GDM1 (cell line): ENCODE measurements around the gene SNX20.

Experiments
- DNase-seq: peaks from one replicate; lab custom pipeline; 2025; lab: John Stamatoyannopoulos, UW

Gene SNX20

GRCh38 chr16:50704245-50704644, 23.1 kb upstream of the SNX20 start:
- DNase-seq, result no peak

- no peak for DNase-seq
Measured at GRCh38 chr16:50702725-50703124, 21.6 kb upstream of the SNX20 start.

DNA sequence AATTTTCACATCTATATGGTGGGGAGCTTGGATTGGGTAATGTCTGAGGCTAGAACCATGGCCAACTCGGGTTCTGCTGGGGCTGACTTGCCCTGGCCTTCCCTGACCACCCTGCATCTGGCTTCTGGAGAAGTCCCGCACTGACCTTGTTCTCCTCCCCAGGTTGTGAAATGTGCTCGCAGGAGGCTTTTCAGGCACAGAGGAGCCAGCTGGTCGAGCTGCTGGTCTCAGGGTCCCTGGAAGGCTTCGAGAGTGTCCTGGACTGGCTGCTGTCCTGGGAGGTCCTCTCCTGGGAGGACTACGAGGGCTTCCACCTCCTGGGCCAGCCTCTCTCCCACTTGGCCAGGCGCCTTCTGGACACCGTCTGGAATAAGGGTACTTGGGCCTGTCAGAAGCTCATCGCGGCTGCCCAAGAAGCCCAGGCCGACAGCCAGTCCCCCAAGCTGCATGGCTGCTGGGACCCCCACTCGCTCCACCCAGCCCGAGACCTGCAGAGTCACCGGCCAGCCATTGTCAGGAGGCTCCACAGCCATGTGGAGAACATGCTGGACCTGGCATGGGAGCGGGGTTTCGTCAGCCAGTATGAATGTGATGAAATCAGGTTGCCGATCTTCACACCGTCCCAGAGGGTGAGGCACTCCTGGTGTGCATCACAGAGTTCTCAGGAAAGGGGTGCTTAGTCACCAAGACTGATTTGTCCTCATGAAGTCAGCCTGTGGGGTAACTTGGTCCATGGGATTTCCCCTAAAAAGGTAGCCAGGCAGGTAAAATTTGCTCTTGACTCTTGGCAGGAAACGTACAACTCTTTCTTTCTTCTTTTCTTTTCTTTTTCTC, 18.4 kb upstream of the SNX20 start:
- DNase-seq, result no peak

DNA sequence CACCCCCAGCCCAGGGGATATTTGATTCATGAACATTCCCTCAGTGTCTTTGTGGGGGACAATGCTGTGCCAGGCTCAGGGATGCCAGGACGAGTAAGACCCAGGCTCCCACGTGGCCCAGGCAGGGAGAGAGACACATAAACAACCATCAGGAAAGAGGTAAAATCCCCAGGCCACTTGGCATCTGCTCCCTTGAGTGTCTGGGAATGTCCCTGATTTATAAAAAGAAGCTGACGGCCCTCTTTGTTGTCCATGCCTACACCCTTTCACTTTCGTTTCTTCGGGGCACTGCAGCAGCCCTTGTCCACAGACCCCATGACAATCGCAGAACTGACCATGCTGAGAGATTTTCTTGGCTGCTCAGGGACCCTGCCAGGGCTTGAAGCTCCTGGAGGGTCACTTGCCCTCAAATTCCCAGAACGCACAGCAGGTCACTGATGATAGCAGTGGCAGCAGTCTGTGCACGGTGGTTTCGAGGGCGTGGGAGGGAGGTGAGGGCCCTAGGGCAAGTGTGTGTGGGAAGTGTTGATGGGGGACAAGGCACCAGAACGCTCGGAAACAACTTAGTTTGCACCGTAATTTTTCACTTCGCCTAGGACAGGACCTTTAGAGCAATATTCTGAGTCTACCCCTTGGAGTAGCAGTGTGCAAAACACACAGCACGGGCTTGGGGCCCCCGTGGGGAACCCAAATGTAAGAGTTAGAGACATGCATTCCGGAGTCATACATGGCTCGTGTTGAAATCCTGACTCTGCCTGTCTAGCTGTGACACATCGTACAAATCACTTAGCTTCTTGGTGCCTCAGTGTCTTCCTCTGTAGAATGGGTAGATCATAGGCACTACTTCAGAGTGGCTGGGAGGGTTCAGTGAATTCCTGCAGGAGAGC, 17.0 kb upstream of the SNX20 start:
- DNase-seq, result no peak

GRCh38 chr16:50697421-50697715, 16.3 kb upstream of the SNX20 start:
- no peak for DNase-seq

GRCh38 chr16:50696575-50697420, 15.7 kb upstream of the SNX20 start:
- DNase-seq, result no peak

DNA sequence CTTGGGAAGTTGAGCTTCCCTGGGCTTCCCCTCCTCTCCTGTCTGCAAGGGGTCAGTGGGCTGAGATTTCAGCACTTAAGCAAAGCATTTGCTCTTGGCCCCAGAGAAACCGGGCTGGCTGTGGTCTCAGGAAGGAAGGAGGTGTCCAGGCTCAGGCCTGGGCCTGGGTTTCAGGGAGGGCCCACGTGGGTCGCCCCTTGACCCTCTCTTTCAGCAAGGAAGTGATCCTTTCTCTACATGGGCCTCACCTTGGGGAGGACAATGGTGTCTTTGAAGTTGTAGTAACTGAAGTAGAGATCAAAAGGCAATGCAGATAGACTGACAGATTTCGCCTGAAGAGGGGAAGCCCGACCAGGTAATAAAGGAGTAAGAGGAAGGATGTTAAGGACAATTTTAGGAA, 15.0 kb upstream of the SNX20 start:
- no peak for DNase-seq

GRCh38 chr16:50695017-50696000, 14.2 kb upstream of the SNX20 start:
- DNase-seq, result no peak

- no peak for DNase-seq
Measured at GRCh38 chr16:50694206-50694605, 13.1 kb upstream of the SNX20 start.

- no peak for DNase-seq
Measured at GRCh38 chr16:50692999-50693781, 12.1 kb upstream of the SNX20 start, which contains the start of gene NOD2. Gene NOD2, plus strand, starts transcription at chr16:50693606. Its CDS starts 5,890 bp downstream, at chr16:50699496.

- DNase-seq, result no peak
Measured at GRCh38 chr16:50692644-50692998, 11.5 kb upstream of the SNX20 start.

DNA sequence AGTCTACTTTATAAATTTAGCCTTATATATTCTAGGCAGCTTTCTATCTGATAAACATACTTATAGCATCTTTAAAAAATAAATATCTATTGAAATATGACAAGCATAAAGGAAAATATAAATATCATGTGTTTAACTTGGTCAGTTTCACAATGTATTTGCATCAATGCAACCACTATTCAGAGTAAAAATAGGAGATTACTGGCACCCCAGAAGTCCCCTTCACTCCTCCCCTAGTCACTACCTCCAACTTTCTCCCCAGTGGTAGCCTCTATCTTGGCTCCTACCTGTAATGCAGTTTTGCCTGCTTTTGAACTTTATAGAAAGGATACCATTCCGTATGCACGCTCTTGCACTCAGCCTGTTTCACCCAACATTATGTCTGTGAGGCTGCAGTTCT, 9.1 kb upstream of the SNX20 start:
- no peak for DNase-seq

DNA sequence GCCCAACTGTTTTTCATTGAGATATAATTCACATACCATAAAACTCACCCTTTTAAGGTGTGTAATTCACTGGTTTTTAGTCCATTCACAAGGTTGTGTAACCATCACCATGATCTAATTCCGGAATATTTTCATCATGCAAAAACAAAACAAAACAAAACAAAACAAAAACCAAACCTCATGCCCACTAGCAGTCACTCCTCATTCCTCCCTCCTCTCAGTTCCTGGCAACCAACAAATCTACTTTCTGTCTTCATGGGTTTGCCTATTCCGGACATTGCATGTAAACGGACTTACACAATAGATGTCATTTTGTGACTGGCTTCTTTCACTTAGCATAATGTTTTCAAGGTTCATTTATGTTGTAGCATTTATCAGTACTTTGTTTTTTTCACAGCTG, 7.8 kb upstream of the SNX20 start:
- DNase-seq, result no peak

DNA sequence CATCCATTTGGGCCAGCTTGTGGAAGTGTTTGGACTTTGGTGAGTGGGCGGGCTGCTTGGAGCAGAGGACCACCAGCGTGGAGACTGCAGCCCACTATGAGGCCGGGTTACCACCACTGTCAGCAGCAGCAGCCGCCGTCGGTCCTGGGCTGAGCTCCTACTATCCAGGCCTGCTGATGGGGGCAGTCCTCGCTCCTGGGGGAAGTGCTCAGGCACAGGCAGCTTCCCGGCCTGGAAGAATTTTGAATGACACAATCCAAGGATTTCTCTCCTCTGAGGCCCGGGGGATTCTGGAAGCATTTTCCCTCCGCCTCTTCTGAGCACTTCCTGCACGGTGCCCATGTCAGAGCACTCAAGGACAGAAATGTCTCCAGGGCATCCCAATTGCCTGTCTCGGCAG, 7.0 kb upstream of the SNX20 start:
- no peak for DNase-seq

DNA sequence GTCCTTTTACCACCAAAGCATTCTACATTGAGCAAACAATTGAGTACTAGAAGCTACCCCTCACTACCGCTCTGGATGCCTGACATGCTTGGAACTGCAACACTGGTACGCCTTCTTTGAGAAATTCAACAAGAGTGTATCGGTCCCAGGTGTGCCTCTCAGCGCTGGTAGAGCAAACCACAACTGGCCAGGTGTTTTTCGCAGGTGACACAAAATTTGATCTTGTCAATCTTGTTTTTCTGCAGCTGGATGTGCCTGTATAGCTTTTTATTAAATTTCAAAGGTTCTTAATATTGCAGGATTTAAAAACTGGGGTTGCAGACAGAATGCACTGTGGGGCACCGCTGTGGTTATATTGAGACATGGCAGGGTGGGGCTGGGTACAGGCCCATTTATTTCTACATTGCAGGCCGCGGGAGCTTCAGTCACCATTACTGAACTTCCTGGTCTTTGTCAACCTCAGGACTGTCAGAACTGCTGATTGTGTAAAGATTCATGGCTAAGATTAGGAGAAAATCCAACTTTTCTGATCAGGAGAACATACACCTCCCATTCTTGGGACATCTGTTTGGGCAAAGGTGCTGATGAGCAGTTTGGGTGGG, 4.5 kb upstream of the SNX20 start:
- no peak for DNase-seq

GRCh38 chr16:50684823-50685461, 3.8 kb upstream of the SNX20 start:
- DNase-seq, result no peak

DNA sequence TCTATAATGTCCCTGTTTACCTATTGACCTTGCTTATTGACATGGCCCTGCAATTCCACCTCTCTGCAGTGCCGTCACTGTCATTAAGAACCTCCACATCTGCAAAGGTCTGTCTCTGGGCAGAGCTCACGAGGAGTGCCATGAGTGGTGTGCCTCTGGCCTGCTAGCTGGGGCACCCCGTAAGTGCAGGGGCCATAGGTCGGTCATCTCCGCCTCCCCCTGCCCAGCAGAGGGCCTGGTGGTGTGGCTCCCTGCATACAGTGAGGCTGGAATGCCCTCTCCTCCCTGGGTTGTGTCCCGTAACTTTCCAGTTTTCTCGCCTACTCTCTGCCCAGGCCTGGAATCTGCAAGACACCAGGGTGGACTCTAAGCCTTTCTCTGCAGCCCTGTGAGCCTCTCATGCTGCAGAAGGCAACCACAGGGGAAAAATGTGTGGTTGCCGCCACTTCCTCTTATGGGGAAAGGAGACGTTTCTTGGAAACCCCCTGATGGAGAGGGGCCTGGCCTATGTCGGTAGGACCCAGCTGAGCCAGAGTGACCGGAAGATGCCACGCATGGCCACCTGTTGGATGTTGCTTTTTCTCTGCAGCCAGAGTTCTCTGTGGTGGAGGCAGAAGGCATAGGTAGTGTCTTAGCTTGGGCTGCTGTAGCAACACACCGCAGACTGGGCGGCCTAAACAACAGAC, 2.7 kb upstream of the SNX20 start:
- DNase-seq, result peak; percentile 68

- no peak for DNase-seq
Measured at GRCh38 chr16:50680556-50680893, 587 bp downstream of the SNX20 start.
